ENCODE data around the gene TRAF3.

- TF ChIP-seq CREB5 (CRISPR knock-in tag; IDR thresholded peaks at IDR 0.05; ENCODE audit: low read depth) (no peak), TOX (CRISPR knock-in tag; IDR thresholded peaks at IDR 0.05; ENCODE audit: borderline replicate concordance) (no peak)
Observed at GRCh38 chr14:102907303-102907844, 130.1 kb downstream of the TRAF3 start.

All from SK-N-SH treated with all-trans-retinoic acid at 6 μM for 48 hours (cell line).